Epidermal melanocyte (primary cell): ENCODE measurements around the gene LUC7L3.
A peak's percentile ranks its signal among the peaks of the same experiment; 100 is the strongest.
"Not testable (repeated sequence)": the region's sequence is repeated elsewhere in the genome, so short reads cannot be mapped to it uniquely, and the experiment has no call there.

Experiments
- DNase-seq: peaks from one replicate; pipeline ENCODE4 v3.0.0; 2011; ENCODE audit warnings: low spot score; ENCODE audit not compliant: insufficient read length

Gene LUC7L3

DNA sequence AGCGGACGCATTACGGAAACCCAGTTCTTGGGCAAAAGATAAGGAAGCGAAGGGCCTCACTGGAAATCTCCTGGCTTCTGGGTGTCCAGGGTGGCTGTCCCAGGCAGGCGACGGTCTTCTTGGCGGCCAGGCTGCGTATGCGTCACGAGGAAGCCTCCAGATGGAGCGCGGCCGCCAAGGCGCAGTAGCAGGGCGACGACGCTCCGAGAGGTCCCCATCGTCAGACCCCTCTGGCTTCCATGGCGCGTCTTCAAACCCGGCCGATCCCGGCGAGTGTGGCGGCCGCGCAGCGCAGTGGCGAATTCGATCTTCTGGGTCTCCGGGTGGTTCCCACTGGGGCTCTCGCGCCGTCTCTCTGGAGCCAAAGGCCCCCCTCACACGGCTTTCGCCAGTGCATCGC is 61.8 kb downstream of the LUC7L3 start:
- DNase-seq = no peak

DNA sequence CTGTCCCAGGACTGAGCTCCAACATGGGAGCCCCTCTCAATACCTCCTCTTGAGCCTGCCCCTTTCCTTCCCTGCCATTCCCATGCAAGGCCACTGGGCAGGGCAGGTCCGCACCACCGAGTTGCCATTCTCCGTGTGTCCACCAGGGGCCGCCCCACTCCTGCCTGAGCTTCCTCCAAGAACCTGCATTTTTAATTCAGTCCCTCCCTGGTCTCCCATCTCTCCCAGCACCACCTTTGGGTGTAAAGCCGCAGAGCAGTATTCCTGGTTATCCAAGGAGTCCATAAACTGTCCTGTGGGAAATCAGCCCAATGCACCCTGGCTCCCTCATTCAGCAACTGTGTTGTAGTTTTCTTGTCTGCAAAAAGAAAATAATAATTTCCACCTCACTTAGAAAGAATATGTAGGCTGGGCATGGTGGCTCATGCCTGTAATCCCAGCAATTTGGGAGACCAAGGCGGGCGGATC is 63.8 kb downstream of the LUC7L3 start:
- DNase-seq = peak; percentile 94

DNA sequence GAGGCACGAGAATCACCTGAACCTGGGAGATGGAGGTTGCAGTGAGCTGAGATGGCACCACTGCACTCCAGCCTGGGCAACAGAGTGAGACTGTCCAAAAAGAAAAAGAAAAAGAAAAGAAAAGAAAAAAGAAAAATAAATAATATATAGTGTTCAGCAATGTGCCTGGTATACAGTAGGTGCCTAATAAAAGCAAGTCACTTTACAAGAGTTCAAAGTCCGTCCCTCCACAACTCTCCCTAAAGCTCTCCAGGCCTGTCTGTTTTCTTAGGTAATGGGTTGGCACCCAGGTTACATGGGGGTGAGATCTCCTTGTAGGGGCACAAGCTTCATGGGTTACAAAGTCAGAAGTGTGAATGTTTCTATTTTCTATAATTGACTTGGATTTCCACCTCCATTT is 64.5 kb downstream of the LUC7L3 start:
- DNase-seq = no peak

DNA sequence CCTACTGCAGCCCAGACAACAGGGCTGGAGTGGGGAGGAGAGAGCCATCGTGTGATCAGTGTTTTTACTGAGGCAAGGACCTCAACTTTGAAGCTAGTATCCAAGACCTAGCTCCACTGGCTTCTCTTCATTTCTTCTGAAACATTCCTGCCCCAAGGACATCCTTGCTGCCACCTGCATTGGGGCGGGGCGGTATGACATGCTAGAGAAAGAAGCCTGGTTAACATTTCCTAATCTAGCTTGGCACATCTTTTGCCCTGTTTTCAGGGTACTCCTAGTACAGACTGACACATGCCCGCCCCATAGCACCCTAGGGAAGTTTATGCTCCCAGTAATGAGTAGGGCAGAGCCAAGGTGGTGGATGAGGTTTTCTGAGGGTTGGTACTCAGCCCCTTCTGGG is 65.7 kb downstream of the LUC7L3 start:
- DNase-seq = no peak

DNA sequence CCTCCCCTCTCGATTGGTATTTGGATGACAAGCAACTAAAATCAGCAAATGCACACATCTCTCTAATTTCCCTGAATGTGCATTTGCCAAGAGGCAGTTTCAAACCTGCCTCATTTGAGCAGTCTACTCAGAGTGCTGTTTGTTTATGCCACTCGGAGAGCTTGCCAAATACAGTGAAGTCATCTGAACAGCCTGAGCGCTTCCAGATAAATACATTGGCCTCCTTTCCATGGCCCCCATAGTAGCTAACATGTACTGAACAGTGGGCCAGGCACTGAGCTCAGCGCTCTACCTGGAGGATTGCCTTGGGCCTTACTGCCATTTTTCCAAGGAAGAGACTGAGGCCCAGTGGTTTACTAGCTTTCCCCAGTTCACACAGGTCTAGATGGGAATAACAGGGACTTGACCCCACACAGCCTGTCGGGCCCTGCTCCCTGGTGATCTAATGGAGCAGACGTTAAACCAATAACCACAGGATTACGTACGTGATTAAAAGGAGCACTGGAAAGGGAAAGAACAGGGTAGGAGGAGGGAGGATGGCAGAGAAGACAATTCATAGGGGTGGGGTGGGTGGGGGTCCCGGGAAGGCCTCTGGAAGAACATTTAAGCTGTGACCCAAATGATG is 66.7 kb downstream of the LUC7L3 start:
- DNase-seq = no peak

DNA sequence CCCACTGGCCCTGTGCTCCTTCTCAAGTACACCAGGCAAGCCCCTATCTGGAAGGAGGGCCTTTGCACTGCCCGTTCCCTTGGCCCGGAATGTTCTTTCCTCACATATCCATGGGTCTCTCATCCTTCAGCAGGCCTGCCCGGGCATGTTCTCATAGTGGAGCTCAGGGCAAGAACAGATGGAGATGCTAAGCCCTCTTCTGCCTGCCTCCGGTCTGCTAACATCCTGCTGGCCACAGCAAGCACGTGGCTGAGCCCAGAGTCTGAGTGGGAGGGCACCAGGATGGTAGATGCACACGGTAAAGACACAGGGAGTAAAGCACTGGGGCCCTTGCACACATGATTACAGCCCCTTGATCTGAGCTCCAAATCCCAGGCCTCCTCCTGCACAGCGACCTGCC is 67.7 kb downstream of the LUC7L3 start:
- no peak for DNase-seq

DNA sequence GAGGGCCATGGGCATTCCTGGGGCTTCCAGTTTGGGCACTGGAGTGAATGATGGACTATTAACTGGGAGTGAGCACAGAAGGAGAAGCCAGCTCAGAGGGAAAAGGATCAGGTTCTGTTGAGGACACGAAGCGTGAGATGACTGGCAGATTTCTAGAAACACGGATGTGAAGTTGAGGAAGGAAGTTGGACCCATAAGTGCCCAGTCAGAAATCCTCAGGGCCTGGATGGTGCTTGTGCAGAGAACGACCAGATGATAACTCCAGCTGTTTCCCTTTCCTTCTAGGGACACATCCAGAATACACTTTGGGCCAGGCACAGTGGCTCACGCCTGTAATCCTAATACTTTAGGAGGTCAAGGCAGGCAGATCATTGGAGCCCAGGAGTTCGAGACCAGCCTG is 71.2 kb downstream of the LUC7L3 start:
- DNase-seq = no peak

DNA sequence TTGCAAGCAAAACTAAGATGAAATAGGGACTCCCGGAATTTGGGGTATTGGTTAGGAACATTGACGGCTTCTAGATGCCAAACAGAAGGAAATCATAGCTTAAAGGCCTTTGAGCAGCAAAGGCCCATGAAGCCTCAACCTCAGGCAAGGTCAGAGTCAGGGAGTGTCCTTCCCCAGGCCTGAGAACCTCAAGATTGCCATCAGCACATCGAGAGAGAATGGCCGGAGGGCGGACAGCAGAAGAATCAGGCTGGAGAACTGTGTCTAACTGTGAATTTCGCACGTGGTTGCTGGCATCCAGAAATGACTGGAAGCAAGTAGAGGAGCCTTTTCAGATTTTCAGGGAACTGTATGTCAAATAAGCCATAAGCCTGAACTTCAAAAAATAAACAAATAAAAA is 72.7 kb downstream of the LUC7L3 start:
- no peak for DNase-seq

DNA sequence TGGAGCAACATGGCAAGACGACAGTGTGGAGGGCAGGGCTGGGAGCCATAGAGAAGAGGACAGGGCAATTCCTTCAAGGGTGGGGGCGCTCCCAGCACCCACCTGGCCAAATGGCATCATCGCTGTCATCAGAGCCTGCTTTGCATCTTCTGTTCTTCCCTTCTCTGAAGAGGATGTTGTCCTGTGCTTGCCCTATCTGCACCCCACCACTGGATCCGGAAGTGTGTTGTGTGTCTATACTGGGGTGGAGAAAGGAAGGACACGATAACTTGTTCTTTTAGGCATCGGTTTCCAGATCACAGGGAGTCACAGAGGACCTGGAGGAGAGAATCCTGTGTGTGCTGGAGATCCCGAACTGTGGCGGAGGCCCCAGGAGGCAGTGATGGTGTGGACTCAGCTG is 73.6 kb downstream of the LUC7L3 start:
- no peak for DNase-seq

DNA sequence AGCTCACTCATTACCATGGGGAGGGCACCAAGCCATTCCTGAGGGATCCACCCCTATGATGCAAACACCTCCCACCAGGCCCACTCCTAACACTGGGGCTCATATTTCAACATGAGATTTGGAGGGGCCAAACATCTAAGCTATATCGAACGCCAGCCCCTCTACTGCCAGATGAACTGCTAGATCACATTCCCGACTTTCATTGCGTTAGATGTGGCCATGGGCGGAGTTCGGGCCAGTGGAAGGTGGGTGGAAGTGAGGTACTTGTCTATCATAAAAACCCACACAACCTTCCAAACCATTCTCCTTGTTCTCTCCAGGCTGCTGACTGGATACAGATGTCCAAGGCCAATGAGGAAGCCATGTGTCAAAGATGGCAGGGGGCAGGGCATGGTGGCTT is 75.0 kb downstream of the LUC7L3 start:
- DNase-seq = no peak

DNA sequence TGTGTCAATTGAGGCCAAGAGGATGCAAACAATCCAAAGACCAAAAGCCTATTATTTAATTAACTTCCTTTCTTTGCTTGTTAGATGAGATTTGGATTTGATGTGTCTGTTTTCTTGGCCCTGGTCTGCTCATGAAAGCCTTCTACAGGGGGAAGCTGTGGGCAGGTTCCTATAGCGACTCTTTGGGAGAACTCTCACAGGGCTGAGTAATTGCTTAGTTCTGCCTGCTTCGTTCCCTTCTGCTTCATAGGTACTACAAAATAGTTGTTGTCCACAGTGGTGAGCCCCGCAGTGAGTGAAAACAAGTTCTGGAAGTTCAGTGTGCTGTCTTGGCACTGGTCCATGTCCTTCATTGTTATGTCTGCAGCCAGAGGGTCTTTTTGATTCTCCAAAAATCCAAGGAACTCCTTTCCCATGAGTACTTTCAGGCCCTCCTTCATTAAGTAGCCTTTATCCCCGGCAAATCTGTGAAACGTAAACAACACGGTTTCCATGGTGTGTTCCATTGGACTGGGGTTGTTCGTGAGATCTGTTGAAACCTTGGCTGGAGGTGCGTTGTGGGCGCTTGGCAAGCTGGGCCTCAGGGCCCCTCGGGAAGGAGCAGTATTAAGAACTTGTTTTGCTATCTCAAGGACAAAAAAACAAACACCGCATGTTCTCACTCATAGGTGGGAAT is 77.9 kb downstream of the LUC7L3 start:
- no peak for DNase-seq

DNA sequence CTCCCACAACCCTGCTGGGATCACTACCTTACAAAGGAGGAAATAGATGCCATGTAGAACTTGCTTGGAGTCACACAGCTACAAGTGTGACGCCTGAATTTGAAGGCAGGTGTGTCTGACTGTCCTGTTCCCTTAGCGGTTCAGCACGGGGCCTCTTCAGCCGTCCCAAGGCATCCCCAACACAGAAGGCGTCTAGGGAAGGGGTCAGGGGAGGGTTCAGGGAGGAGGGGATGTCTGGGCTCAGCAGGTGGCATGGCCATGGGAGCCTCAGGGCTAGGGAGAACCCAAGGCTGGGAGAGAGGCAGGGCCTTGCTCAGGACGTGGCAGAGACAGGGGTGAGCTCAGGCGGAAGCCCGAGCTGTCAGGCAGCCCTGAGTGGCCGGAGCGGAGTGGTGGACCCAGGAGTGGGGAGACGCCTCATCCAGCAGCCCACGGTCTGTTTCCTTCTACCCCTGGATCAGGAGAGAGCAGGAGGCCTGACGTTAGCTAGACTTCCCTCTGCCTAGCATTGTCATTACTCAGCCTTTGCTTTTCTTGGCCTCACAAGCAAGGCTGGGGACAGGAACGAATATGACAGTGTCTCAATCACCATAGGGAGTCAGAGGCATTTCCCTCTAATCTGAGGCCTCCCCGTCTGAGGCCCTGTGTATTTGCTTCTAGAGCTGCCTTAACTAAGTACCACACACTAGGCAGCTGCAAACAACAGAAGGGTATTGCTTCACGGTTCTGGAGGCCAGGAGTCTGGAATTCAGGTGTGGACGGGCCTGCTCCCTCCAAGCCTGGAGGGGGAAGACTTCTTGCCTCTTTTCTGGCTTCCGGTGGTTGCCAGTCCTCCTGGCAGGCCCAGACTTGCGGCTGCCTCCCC is 79.3 kb downstream of the LUC7L3 start:
- DNase-seq = no peak

DNA sequence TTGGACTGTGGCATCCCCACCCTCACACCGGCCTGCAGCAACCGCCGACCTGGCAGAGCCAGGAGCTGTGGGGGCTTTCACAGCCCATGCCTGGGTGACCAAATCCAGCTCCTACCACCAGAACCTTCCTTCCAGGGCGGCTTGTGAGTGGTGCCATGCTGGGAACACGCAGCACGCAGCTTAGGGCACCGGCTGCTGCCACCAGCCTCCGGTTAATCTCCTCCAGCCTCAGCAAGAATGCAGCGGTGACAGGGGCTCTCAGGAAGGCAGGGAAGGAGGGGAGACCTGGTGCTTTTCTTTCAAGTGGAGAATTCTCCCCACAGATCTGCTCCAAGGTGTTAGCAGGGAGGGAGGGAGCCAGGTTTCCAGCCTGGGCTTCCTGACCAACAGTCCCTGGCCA is 80.2 kb downstream of the LUC7L3 start:
- DNase-seq = no peak

DNA sequence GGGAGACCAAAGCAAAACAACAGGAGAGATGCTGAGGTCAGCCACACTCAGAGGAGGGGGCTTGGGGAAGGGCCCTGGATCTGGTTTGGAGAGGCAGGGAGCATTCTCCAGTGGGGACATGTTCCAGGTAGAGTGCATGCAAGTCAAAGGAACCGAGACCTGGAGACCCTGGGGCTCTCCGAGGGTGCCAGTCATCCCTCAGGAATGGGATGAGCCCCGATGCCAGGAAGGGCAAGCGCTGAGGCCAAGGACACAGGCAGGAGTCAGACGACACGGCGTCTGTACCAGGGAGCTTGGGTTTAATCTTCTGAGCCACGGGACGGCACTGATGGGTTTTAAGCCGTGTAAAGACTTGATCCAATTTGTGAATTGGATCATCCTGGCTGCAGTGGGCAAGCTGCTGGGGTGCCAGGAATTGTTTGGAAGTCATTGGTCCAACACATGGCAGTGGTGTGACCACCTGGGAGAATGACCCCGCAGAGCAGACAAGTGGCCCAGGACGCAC is 80.8 kb downstream of the LUC7L3 start:
- DNase-seq = no peak

DNA sequence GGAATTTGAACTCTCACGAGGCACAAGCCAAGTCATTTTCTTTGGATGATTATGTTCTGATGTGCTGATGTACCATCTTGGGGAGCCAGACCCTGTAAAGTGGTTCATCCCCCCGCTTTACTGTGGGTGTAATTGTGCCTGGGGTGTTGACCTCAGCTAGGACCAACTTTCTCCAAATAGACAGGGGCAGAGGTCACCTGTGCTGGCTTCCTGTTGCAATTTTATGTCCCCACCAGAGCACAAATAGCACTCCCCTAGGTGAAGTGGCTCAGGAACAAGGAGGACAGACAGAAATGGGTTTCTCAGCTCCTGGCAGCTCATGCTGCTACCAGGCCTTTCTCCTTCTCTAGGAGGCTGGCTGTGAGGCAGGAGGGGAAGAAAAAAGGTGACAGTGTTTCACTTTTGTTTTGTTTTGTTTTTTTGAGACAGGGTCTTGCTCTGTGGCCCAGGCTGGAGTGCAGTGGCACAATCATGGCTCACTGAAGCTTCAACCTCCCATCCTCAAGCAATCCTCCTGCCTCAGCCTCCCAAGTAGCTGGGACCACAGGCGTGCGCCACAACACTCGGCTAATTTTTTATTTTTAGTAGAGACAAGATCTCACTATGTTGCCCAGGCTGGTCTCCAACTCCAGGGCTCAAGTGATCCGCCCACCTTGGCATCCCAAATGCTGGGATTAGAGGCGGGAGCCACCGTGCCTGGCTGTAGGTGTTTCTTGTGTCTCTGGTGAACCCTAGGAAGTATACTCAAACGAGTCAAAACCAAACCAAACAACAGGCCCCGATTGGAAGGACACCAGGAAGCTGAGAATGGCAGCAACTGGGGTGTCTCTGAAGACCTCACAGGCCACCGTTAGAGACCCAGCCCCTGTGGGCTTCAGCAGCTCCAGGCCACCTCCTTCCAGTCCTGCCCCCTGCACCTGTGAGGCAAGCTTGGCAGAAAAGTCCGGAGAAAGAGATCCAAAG is 83.5 kb downstream of the LUC7L3 start:
- no peak for DNase-seq

DNA sequence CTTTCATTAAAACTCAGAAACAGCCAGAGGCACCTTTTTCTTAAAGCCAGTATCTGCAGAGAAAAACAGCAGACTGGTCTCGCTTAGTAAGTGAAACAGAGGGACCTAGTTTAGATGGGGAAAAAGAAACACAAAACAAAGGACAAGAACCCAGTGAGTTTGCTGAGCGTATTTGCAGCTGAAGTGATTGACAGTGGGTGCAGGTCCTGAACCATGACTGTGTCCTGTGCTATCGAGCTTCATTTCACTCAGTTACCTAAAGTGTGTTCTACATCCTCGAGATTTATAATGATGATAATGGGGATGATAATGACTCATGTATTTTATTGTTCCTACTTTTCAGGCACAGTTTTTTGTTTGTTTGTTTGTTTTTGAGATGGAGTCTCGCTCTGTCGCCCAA is 84.3 kb downstream of the LUC7L3 start:
- peak; percentile 48 for DNase-seq

DNA sequence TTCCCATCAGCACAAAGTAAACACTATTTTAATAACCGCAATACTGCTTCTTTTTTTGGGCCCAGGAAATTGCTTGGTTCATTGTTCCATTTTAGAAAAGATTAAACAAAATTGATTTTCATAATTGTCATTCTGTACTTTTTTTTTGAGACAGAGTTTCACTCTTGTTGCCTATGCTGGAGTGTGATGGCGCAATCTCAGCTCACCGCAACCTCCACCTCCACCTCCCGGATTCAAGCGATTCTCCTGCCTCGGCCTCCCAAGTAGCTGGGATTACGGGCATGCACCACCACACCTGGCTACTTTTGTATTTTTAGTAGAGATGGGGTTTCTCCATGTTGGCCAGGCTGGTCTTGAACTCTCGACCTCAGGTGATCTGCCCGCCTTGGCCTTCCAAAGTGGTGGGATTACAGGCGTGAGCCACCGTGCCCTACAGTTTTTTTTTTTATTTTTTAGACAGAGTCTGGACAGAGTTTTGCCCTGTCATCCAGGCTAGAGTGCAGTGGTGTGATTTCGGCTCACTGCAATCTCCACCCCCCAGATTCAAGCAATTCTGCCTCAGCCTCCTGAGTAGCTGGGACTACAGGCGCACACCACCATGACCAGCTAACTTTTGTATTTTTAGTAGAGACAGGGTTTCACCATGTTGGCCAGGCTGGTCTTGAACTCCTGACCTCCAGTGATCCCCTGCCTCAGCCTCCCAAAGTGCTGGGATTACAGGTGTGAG is 85.5 kb downstream of the LUC7L3 start:
- DNase-seq = not testable (repeated sequence)

DNA sequence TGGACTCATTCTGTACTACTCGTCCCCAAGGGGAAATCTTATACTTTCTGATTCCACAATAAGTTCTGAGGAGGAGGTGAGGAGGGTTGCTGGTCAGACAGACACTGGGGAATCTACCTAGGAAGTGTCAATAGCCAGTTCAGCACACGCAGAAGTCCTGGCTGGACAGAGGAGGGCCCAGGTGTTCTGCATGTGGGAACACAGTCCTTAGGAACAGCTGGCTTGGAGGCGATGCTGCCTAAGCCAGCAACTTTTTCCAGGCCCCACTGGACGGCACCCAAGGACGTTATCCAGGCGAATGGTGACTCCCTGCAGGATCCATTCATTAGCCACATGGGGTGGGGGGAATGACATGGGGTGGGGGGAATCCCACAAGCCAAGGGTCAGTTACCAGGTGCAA is 86.1 kb downstream of the LUC7L3 start:
- DNase-seq = no peak
